HG03439 (cell line): ENCODE measurements around the gene PPP2R5C.
"Not testable (repeated sequence)": the region's sequence is repeated elsewhere in the genome, so short reads cannot be mapped to it uniquely, and the experiment has no call there.

Experiments used
- ATAC-seq: cut with Tn5 transposase; IDR thresholded peaks from one replicate; pipeline ENCODE4 v1.9.1; 2021; ENCODE audit warnings: mild to moderate bottlenecking, moderate library complexity; ENCODE audit not compliant: unreplicated experiment

Gene PPP2R5C

GRCh38 chr14:101761032-101761880 lies at the start of gene PPP2R5C:
TSS of gene PPP2R5C (plus strand) at chr14:101761709. CDS start at chr14:101761894, 185 bp downstream.
- ATAC-seq, result peak; percentile 63

GRCh38 chr14:101711857-101712233 lies 49.7 kb upstream of the PPP2R5C start:
- ATAC-seq, result not testable (repeated sequence)

GRCh38 chr14:101712341-101712740 lies 49.2 kb upstream of the PPP2R5C start:
- ATAC-seq, result not testable (repeated sequence)

- ATAC-seq, result not testable (repeated sequence)
These were observed 48.4 kb upstream of the PPP2R5C start for GRCh38 chr14:101713091-101713490.

GRCh38 chr14:101713621-101714349 lies 47.7 kb upstream of the PPP2R5C start:
- ATAC-seq, result no peak

- ATAC-seq, result no peak
These were observed 47.1 kb upstream of the PPP2R5C start for GRCh38 chr14:101714394-101714793.

GRCh38 chr14:101715210-101716076 lies 46.1 kb upstream of the PPP2R5C start:
- ATAC-seq, result no peak

- ATAC-seq, result no peak
These were observed 45.2 kb upstream of the PPP2R5C start for GRCh38 chr14:101716077-101716950.

GRCh38 chr14:101716956-101717662 lies 44.4 kb upstream of the PPP2R5C start:
- ATAC-seq, result no peak

GRCh38 chr14:101717663-101718490 lies 43.6 kb upstream of the PPP2R5C start:
- ATAC-seq, result no peak

GRCh38 chr14:101719045-101719645 lies 42.4 kb upstream of the PPP2R5C start:
- ATAC-seq, result no peak

- ATAC-seq, result no peak
These were observed 41.8 kb upstream of the PPP2R5C start for GRCh38 chr14:101719708-101720107.

- no peak for ATAC-seq
These were observed 40.4 kb upstream of the PPP2R5C start for GRCh38 chr14:101721111-101721510.

- ATAC-seq, result no peak
These were observed 39.4 kb upstream of the PPP2R5C start for GRCh38 chr14:101721951-101722661.

GRCh38 chr14:101723061-101723595 lies 38.4 kb upstream of the PPP2R5C start:
- ATAC-seq, result no peak

- ATAC-seq, result not testable (repeated sequence)
These were observed 35.9 kb upstream of the PPP2R5C start for GRCh38 chr14:101725652-101726051.

- no peak for ATAC-seq
These were observed 35.1 kb upstream of the PPP2R5C start for GRCh38 chr14:101726295-101726953.
